IPS-18c (cell line): ENCODE results near the gene AP4E1.
"Not testable (repeated sequence)": the region's sequence is repeated elsewhere in the genome, so short reads cannot be mapped to it uniquely, and the experiment has no call there.

Experiments used
- H3K4me3 ChIP-seq: 2 replicates; pipeline ENCODE4 v1.7.0; 2013; ENCODE audit warnings: low read depth, mild to moderate bottlenecking, low read length, moderate library complexity; ENCODE audit not compliant: insufficient read depth
- H3K9me3 ChIP-seq: one replicate; pipeline ENCODE4 v1.6.1; 2013; ENCODE audit warnings: mild to moderate bottlenecking, low read length, moderate library complexity; ENCODE audit not compliant: control insufficient read depth, insufficient read depth

Gene AP4E1

GRCh38 chr15:50884540-50884939 is 23.9 kb upstream of the AP4E1 start:
- Histone ChIP-seq H3K9me3 (peaks cover 2% of the 10 kb centered on the region), H3K4me3 (no peak overlapping the region)

GRCh38 chr15:50886139-50886467 is 22.4 kb upstream of the AP4E1 start:
- Histone ChIP-seq H3K4me3 (no peak overlapping the region), H3K9me3 (peaks cover 2% of the 10 kb centered on the region)

- H3K9me3 ChIP-seq: peaks cover 2% of the 10 kb centered on the region
These were observed 21.7 kb upstream of the AP4E1 start for GRCh38 chr15:50886611-50887345.

GRCh38 chr15:50888054-50888453 is 20.4 kb upstream of the AP4E1 start:
- Histone ChIP-seq H3K4me3 (no peak overlapping the region), H3K9me3 (peaks cover 2% of the 10 kb centered on the region)

More at GRCh38 chr15:50886611-50887345, 21.7 kb upstream of the AP4E1 start:
- no peak overlapping the region for H3K4me3 ChIP-seq

- Histone ChIP-seq H3K4me3 (no peak overlapping the region), H3K9me3 (peaks cover 6% of the 10 kb centered on the region)
These were observed 18.9 kb upstream of the AP4E1 start for GRCh38 chr15:50889589-50889988.

- peaks cover 9% of the 10 kb centered on the region for H3K9me3 ChIP-seq
These were observed 17.7 kb upstream of the AP4E1 start for GRCh38 chr15:50890751-50891150.

GRCh38 chr15:50891159-50891558 is 17.3 kb upstream of the AP4E1 start:
- H3K4me3 ChIP-seq: no peak overlapping the region
- peaks cover 9% of the 10 kb centered on the region for H3K9me3 ChIP-seq

More at GRCh38 chr15:50890751-50891150, 17.7 kb upstream of the AP4E1 start:
- H3K4me3 ChIP-seq: no peak overlapping the region

- Histone ChIP-seq H3K4me3 (no peak overlapping the region), H3K9me3 (peaks cover 9% of the 10 kb centered on the region)
These were observed 14.5 kb upstream of the AP4E1 start for GRCh38 chr15:50893976-50894375.

- H3K4me3 ChIP-seq, H3K9me3 ChIP-seq: not testable (repeated sequence)
These were observed 7.1 kb upstream of the AP4E1 start for GRCh38 chr15:50901390-50901789.

GRCh38 chr15:50904211-50904610 is 4.3 kb upstream of the AP4E1 start:
- Histone ChIP-seq H3K4me3 (no peak overlapping the region), H3K9me3 (no peaks in the 10 kb centered on the region)

- Histone ChIP-seq H3K4me3 (no peak overlapping the region), H3K9me3 (no peaks in the 10 kb centered on the region)
These were observed 3.4 kb upstream of the AP4E1 start for GRCh38 chr15:50905055-50905454.

- peak overlapping the region; percentile 91; the same call in 1 of the 2 replicates for H3K4me3 ChIP-seq
- H3K9me3 ChIP-seq: no peaks in the 10 kb centered on the region
These were observed 1.4 kb upstream of the AP4E1 start for GRCh38 chr15:50906954-50907600.

- H3K9me3 ChIP-seq: no peaks in the 10 kb centered on the region
- peak overlapping the region; percentile 91 for H3K4me3 ChIP-seq
These were observed 778 bp upstream of the AP4E1 start for GRCh38 chr15:50907601-50908208.

- peak overlapping the region; percentile 91 for H3K4me3 ChIP-seq
- no peaks in the 10 kb centered on the region for H3K9me3 ChIP-seq
These were observed 481 bp downstream of the AP4E1 start for GRCh38 chr15:50909010-50909317.

GRCh38 chr15:50910426-50910795 is 1.9 kb downstream of the AP4E1 start:
- not testable (repeated sequence) for H3K4me3 ChIP-seq, H3K9me3 ChIP-seq

GRCh38 chr15:50911001-50911400 is 2.5 kb downstream of the AP4E1 start:
- H3K4me3 ChIP-seq: no peak overlapping the region
- no peaks in the 10 kb centered on the region for H3K9me3 ChIP-seq

GRCh38 chr15:50911621-50912020 is 3.1 kb downstream of the AP4E1 start:
- Histone ChIP-seq H3K4me3 (no peak overlapping the region), H3K9me3 (no peaks in the 10 kb centered on the region)

GRCh38 chr15:50916400-50916799 is 7.9 kb downstream of the AP4E1 start:
- no peak overlapping the region for H3K4me3 ChIP-seq
- H3K9me3 ChIP-seq: no peaks in the 10 kb centered on the region
